Measurements from ENCODE around the gene TLN1.

Gene TLN1

DNA sequence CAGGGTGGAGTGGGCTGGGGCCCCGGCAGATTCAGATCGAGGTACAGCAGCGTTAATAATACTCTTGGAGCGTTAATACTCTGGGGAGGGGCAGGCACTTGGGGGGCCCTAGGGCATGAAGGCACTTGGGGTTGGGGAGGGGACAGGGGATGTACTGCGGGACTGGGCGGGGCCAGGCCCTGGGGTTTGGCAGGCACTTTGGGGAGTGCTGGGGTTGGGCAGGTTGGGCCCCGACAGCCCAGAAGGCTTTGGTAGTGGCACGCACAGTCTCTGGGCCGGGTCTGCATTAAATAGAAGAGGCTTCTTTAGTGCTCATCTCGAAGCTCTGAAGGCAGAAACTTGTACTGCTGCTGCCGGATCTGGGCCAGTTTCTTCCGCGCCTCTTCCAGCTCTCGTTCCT lies 34.5 kb downstream of the TLN1 start:
- Mint-ChIP-seq H3K9me3 (no peaks in the 10 kb centered on the region), H3K4me3 (no peak overlapping the region), H3K36me3 (ENCODE audit: low read depth) (peaks cover 2% of the 10 kb centered on the region), H3K4me1 (ENCODE audit: low read depth) (peaks cover 3% of the 10 kb centered on the region), H3K27me3 (no peaks in the 10 kb centered on the region), H3K27ac (no peak overlapping the region)
- DNase-seq, result no peak

DNA sequence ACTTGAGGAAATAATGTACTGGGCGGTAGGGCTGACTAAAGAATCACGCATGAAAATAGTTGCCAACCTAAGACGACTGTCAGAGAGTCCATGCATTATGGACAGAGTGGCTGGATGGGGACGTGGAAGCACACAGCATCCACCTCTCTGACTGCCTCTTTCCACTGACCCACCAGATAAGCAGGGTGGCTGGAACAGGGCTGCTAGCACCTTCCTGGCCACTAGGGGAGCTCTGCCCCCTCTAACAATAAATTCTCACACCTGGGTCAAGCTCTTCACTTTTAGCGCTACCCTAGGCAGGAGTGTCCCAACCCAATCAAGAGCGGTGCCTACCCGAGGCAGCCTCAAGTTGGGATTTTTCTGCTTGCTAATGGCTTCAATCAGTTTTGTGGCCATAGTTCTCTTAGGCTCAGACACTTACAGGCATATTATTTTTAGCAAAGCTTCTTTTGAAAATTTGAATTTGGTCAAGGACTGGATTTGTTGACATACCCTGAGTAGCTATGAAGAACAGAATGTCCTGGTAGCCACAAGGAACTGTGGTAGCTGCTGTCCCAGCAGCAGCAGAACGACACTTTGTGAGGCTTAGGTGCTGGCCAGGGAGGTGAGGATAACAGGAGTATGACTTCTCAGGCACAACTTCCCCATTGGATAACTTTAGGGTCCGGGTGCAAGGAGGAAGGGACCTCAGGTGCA lies 35.3 kb downstream of the TLN1 start:
- H3K27me3 Mint-ChIP-seq, result no peaks in the 10 kb centered on the region
- peaks cover 6% of the 10 kb centered on the region for H3K4me1 Mint-ChIP-seq (ENCODE audit: low read depth)
- no peak overlapping the region for H3K27ac Mint-ChIP-seq
- DNase-seq, result peak; percentile 70
- no peak overlapping the region for H3K4me3 Mint-ChIP-seq
- no peaks in the 10 kb centered on the region for H3K9me3 Mint-ChIP-seq
- H3K36me3 Mint-ChIP-seq (ENCODE audit: low read depth), result peaks cover 2% of the 10 kb centered on the region

DNA sequence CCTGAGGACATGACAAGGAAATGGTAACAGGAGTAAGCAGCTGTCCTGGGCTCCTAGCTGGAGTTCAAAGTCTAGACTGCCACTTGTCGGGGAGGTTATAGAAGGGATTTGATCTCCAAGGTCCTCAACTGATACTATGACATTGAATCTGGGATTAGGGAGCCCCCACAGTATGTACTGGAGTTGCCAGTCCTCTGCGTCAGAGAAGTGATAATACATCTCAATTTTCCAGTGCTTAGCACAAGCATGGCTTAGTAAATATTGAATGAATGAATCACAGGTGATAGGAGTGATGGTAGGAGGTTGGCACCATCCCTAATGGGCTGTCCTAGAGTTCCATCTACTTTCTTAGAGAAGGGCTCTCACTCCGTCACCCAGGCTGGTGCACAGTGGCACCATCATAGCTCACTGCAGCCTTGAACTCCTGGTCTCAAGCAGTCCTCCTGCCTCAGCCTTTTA lies 36.0 kb downstream of the TLN1 start:
- Mint-ChIP-seq H3K9me3 (no peaks in the 10 kb centered on the region), H3K4me3 (no peak overlapping the region), H3K36me3 (ENCODE audit: low read depth) (peaks cover 2% of the 10 kb centered on the region), H3K27ac (no peak overlapping the region), H3K27me3 (no peaks in the 10 kb centered on the region), H3K4me1 (ENCODE audit: low read depth) (peaks cover 10% of the 10 kb centered on the region)
- no peak for DNase-seq

DNA sequence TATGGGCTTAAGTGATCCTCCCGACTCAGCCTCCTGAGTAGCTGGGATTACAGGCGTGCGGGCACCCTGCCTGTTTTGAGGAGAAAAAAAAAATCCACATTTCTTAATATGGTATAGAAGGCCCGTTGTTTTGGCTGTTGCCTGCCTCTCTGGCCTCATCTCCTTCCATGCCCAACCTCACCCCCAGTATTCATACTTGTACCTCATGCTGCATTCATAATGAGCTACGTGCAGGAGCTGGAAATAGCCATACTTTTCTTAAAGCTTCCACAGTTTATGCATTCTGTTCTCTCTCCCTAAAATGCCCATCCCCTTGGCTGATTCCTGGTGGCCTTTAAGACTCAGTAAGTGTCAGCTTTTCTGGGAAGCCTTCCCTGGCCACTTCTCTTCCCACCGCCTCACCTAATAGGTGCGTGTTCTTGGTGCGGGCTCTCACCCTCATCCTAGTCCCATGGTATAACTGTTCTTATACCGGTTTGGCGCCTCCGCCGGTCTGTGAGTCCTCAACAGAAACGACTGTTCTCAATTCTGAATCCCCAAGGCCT lies 40.2 kb downstream of the TLN1 start:
- Mint-ChIP-seq H3K4me3 (peak overlapping the region; percentile 24), H3K9me3 (no peaks in the 10 kb centered on the region), H3K4me1 (ENCODE audit: low read depth) (peaks cover 32% of the 10 kb centered on the region), H3K27me3 (no peaks in the 10 kb centered on the region), H3K36me3 (ENCODE audit: low read depth) (peaks cover 2% of the 10 kb centered on the region), H3K27ac (peak overlapping the region; percentile 14)
- no peak for DNase-seq

DNA sequence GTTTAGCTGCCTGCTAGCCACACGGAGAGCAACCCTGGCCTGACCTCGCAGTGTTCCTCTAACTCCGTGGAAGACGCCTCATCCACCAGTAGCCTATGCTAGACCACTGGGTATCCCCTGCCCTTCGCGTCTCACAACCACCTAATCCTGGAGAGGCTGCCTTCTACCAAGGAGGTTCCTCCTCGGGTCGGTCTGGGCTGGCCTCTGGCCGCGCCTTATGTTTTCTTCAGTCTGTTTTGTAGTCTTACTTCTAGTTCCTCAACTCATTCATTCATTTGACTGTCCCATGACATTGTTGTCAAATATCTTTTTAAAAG lies 40.7 kb downstream of the TLN1 start:
- DNase-seq, result no peak
- Mint-ChIP-seq H3K4me1 (ENCODE audit: low read depth) (peaks cover 29% of the 10 kb centered on the region), H3K27me3 (no peaks in the 10 kb centered on the region), H3K36me3 (ENCODE audit: low read depth) (peaks cover 2% of the 10 kb centered on the region), H3K9me3 (no peaks in the 10 kb centered on the region), H3K4me3 (peak overlapping the region; percentile 76), H3K27ac (peak overlapping the region; percentile 79)

DNA sequence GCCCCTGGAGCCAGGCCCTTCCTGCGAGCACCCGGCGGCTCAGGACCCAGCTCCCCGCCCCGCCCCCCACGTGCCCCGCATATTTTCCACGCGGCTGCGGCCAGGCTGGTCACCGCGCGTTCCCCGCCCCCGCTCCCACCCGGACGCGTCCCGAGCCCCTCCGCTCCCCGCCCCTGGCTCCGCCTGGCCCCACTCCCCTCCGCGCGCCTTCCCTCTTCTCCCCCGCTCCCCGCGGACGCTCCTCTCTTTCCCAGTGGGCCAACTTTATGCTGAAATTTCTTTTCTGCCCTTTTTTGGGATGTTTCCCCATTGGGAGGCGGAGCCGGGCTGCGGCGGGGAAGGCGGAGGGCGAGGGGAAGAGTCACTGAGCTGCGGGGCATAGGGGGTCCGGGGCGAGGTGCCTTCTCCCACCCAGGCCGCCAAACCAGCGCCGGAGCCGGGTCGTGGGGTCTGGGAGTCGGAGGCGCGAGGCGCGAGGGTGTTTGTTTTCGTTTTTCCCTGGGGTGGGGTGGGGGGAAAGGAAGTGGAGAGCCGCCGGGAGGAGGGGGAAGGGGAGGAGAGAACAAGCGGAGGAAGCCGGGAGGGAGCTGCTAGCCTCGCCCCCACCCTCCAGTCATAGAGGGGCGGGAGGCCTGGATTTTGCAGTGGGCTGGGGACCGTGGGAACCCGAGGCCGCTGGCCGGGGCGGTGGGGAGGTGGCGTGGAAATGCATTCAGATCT lies 41.2 kb downstream of the TLN1 start:
- Mint-ChIP-seq H3K36me3 (ENCODE audit: low read depth) (peaks cover 2% of the 10 kb centered on the region), H3K27me3 (no peaks in the 10 kb centered on the region), H3K4me1 (ENCODE audit: low read depth) (peaks cover 29% of the 10 kb centered on the region), H3K9me3 (no peaks in the 10 kb centered on the region), H3K27ac (peak overlapping the region; percentile 79), H3K4me3 (peak overlapping the region; percentile 76)
- peak; percentile 56 for DNase-seq

DNA sequence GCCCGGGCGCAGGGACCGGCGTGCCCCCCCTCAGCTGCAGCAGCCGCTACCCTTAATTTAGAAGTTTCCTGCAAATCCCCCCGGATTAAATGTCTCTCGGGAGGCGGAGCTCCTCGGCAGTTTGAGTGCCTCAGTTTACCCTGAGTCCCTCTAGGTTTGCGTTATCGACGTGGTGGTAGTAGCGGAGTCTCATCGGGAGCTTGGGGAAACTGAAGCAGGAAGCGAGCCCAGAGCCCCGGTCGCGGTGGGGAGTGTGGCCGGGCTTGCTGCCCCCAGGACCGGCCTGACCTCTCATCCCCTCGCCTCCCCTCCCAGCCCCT lies 41.7 kb downstream of the TLN1 start:
- Mint-ChIP-seq H3K4me1 (ENCODE audit: low read depth) (peaks cover 29% of the 10 kb centered on the region), H3K36me3 (ENCODE audit: low read depth) (peaks cover 2% of the 10 kb centered on the region), H3K9me3 (no peaks in the 10 kb centered on the region), H3K27me3 (no peaks in the 10 kb centered on the region), H3K27ac (peak overlapping the region; percentile 50), H3K4me3 (peak overlapping the region; percentile 76)
- peak; percentile 53 for DNase-seq

DNA sequence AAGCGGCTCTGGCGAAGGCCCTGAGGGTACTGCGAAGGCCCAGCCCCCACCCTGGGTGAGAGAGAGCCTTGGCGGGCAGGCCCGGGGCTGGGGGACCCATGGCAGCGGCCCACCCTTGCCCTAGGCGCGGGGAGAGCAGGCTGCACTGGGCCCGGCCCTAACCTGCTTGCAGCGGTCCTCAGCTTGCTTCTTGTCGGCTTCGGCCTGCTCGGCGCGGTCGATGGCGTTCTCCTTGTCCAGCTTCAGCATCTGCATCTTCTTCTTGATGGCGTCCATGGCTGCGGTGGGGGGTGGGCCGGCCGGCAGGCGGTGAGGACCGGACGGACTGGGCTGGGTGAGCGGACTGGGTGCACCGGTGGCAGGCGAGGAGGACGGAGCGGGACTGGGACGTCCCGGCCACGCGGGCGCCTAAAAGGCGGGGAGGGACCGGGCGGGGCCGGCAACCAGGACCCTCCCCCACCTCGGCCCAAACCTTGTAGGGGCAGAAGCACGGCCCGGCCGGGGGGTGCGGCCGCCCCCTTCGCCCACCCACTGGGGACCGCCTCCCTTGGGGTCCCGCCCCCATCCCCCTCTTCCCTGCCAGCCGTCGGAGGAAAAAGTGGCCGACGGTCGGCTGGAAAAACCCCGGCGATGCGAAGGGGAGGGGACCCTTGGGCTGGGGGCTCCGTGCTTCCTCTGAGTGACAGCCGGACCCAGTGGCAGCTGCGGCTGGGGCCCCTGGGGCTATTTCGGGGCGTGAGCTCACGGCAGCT lies 42.3 kb downstream of the TLN1 start, which contains the start of gene TPM2:
TPM2 (minus strand) TSS at position 384 of the 752 bp plus-strand sequence; CDS start at position 276, 108 bp downstream.
- H3K36me3 Mint-ChIP-seq (ENCODE audit: low read depth), result no peaks in the 10 kb centered on the region
- no peaks in the 10 kb centered on the region for H3K27me3 Mint-ChIP-seq
- H3K27ac Mint-ChIP-seq, result peak within 1 kb of the TSS; percentile 79
- peaks cover 29% of the 10 kb centered on the region for H3K4me1 Mint-ChIP-seq (ENCODE audit: low read depth)
- H3K4me3 Mint-ChIP-seq, result peak within 1 kb of the TSS; percentile 76
- no peak for DNase-seq
- H3K9me3 Mint-ChIP-seq, result no peaks in the 10 kb centered on the region

DNA sequence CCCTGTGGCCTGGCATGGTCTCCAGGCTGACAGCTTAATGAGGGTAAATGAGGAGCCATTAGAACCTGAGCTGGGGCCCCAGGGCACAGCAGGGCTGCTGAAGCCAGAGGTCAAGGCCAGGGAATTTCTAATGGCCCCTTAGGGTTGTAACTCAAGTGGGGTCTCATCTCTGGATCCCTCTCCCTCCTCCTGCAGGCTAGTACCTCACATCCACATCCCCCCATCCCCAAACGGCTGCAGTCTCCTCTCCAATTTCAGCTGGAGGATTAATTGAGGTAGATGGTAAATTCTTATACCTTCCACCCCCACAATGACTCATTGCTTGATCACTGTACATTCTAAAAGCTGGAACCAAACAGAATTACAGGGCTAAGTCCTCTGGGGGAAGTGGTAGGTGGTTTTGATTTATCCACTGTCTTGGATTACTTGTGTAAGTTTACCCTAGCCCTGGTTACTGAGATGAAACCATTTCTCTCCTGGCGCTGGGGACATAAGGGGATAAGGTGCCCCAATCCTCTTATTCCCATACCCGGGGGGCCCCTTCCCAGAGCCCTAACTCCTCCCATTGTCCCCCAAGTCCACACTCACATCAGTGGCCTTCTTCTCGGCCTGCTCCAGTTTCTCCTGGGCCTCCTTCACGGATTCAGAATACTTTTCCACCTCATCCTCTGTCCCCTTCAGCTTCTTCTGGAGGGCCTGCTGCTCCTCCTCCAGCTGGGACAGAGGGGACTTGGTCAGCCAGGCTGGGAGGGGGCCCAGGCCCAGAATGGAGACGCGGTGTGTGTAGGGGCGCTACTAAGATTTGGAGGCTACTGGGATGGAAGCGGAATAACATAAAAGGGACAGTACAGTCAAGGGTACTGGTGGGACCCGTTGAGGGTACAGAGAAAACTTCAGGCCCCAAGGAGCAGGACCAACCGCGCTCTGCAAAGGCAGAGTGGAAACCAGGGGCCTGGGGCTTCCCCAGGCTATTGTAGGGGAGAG lies 43.1 kb downstream of the TLN1 start:
- Mint-ChIP-seq H3K9me3 (no peaks in the 10 kb centered on the region), H3K27me3 (no peaks in the 10 kb centered on the region), H3K27ac (peak overlapping the region; percentile 72), H3K36me3 (ENCODE audit: low read depth) (no peaks in the 10 kb centered on the region), H3K4me3 (peak overlapping the region; percentile 50), H3K4me1 (ENCODE audit: low read depth) (peaks cover 29% of the 10 kb centered on the region)
- peak; percentile 50 for DNase-seq

DNA sequence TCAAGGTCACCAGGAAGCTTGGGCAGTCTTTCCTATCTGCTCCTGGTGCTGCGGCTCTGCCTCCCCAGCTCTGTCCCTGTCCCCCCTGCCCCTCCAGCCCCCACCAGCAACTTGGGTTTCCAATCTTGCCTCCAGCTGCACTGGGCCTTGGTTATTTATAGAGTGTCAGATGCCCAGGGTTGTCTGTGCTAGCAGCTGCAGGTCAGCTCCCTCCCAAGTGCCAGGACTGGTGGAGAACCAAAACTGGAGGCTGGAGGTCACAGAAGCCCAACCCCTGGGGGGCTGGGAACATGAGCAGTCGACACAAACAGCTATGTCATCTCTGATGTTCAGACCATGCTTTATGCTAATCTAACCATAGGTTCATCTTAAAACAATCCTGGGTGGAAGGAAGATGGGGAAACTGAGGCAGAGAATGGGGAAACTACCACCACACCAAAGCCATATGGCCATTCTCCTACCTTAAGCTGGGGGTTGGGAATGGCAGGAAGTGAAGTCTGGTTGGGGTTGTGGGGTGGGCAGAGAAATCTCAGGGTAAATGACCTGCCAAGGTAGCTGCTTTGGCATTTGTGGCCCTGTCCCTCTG lies 43.9 kb downstream of the TLN1 start:
- H3K27ac Mint-ChIP-seq, result peak overlapping the region; percentile 14
- no peak overlapping the region for H3K4me3 Mint-ChIP-seq
- no peaks in the 10 kb centered on the region for H3K36me3 Mint-ChIP-seq (ENCODE audit: low read depth)

DNA sequence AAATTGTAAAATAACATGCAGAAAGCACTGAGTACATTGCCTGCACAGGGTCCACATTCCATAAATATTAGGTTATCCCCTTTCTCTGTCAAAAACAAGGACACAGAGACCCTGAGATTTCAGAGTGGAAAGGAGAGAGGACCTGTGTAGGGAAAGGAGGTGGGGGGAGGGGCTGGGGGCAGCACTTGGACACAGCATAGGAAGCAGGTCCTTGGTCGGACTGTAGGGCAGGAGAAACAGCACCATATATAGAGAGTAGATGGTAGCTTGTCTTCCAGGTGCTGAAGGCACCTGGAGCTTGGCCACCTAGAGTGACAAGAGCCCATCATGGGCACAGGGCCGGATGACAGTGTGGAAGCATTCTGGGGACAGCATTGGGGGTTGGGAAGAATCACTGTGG lies 44.7 kb downstream of the TLN1 start:
- peaks cover 29% of the 10 kb centered on the region for H3K4me1 Mint-ChIP-seq (ENCODE audit: low read depth)
- H3K4me3 Mint-ChIP-seq, result no peak overlapping the region
- H3K27me3 Mint-ChIP-seq, result no peaks in the 10 kb centered on the region
- no peaks in the 10 kb centered on the region for H3K9me3 Mint-ChIP-seq
- H3K36me3 Mint-ChIP-seq (ENCODE audit: low read depth), result no peaks in the 10 kb centered on the region
- no peak overlapping the region for H3K27ac Mint-ChIP-seq
- no peak for DNase-seq

More for the DNA sequence above, 43.9 kb downstream of the TLN1 start:
- no peak for DNase-seq
- H3K9me3 Mint-ChIP-seq, result no peaks in the 10 kb centered on the region
- peaks cover 29% of the 10 kb centered on the region for H3K4me1 Mint-ChIP-seq (ENCODE audit: low read depth)
- H3K27me3 Mint-ChIP-seq, result no peaks in the 10 kb centered on the region

DNA sequence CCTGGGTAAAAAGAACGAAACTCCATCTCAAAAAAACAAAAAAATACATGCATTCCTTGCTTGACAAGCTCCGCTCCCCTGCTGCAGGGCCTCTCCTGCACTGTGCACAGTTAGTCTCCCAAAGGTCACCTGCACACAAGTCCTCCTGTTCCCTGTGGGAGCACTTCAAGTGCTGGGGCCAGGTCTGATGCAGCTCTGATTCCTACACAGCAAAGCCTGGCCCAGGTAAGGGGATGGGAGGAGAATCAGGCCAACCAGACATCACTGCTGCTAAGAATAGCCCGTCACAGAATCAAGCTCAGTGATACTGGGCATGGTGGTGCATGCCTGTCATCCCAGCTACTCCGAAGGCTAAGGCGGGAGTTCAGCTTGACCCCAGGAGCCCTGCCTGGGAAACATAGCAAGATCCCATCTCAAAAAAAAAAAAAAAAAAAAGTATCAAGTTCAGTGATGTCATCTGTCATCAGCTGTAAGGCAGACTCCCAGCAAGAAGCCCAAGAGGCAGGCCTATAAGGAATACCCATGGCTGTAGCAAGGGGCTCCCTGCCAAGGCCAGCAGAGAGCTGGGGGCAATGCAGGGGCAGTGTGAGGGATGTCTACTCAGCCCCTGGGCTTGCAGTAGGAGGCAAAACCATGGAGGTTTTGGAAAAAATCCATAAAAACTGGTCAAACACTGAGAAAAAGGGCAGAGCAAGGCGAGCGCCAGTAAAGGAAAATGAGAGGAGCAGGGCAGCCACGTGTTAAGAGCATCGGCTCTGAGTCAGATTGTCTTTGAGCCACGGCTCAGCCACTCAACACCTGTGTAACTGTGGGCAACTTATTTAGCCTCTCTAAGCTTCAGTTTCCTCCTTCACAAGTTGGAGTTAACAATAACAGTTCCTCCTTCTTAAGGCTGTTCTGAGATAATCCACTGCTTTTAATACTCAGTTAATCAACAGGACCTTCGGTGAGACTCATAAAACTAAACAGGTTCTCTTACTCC lies 45.5 kb downstream of the TLN1 start:
- no peak for DNase-seq

DNA sequence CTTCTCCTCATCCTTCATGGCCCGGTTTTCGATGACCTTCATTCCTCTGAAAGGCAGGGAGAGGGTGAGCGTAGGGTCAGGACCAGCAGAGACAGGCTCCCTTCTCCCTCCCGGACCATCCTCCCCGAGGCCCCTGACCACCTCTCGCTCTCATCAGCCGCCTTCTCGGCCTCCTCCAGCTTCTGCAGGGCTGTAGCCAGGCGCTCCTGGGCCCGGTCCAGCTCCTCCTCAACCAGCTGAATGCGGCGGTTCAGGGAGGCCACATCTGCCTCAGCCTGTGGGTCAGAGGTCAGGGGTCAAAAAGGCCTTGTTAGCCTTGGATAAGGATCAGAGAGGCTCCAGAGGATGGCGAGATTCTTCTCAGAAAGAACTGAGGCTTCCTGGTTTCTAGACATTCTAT lies 46.5 kb downstream of the TLN1 start:
- no peaks in the 10 kb centered on the region for H3K27me3 Mint-ChIP-seq
- H3K27ac Mint-ChIP-seq, result no peak overlapping the region
- H3K9me3 Mint-ChIP-seq, result no peaks in the 10 kb centered on the region
- no peak overlapping the region for H3K4me3 Mint-ChIP-seq
- DNase-seq, result no peak
- H3K36me3 Mint-ChIP-seq (ENCODE audit: low read depth), result no peaks in the 10 kb centered on the region
- H3K4me1 Mint-ChIP-seq (ENCODE audit: low read depth), result peaks cover 18% of the 10 kb centered on the region

More for the DNA sequence above, 45.5 kb downstream of the TLN1 start:
- H3K4me1 Mint-ChIP-seq (ENCODE audit: low read depth), result peaks cover 26% of the 10 kb centered on the region
- no peaks in the 10 kb centered on the region for H3K27me3 Mint-ChIP-seq
- H3K27ac Mint-ChIP-seq, result no peak overlapping the region
- H3K9me3 Mint-ChIP-seq, result no peaks in the 10 kb centered on the region
- no peak overlapping the region for H3K4me3 Mint-ChIP-seq
- no peaks in the 10 kb centered on the region for H3K36me3 Mint-ChIP-seq (ENCODE audit: low read depth)

Data from activated T-cell treated with anti-CD3 and anti-CD28 coated beads, Interleukin-2, amount 50 U/mL, for 24 hours (primary cell).